Right cardiac atrium (tissue), 5 donors: ENCODE measurements around the gene MKRN3. TPM values are rescaled to one million over a fixed set of nuclear protein-coding genes. Genes with fewer than 3 reads are reported as not detected.

Experiments
- ATAC-seq, 2 donors: fragments of 200-7000 bp; cut with Tn5 transposase; one replicate each; pipeline versions ENCODE4 v1.8.0 to v1.9.1; 2020; ENCODE audit warnings: moderate library complexity in 2 of 2, mild to moderate bottlenecking in 1 of 2
- DNase-seq, 3 donors: peaks; one replicate each; pipeline ENCODE4 v3.0.0-alpha.2; 2020
- H3K27ac ChIP-seq: one replicate; pipeline ENCODE4 v1.5.1; 2013; ENCODE audit warnings: mild to moderate bottlenecking, low read length, control low read depth, moderate library complexity
- H3K27me3 ChIP-seq: one replicate; pipeline ENCODE4 v1.6.1; 2013; ENCODE audit not compliant: control insufficient read depth, insufficient read depth
- H3K4me1 ChIP-seq: one replicate; pipeline ENCODE4 v1.6.1; 2013; ENCODE audit warnings: low read length; ENCODE audit not compliant: control insufficient read depth, insufficient read depth
- H3K4me3 ChIP-seq: one replicate; pipeline ENCODE4 v1.5.1; 2013; ENCODE audit warnings: low read length, control low read depth
- H3K9me3 ChIP-seq: one replicate; pipeline ENCODE4 v1.6.1; 2013; ENCODE audit warnings: low read length; ENCODE audit not compliant: control insufficient read depth
- WGBS: extraction: QIAGEN DNeasy Blood & Tissue Kit; methylation state at CpG from one replicate; pipeline ENCODE4 v1.1.7; 2013; 5-methylcytosine and 5-hydroxymethylcytosine counted together
- intact Hi-C, 4 donors: fragments of 100-400 bp; cut with DNase I; formaldehyde crosslinking; loops; one replicate each; pipeline versions ENCODE4 v1.11.0 to v1.14.0; 2022 to 2023
- long read RNA-seq, 4 donors: library from polyadenylated mRNA; unstranded; transcript quantifications; one replicate each; pipeline ENCODE4 v2.0.0, GENCODE V29; 2020 to 2021
- polyA plus RNA-seq: library from polyadenylated mRNA; stranded (reverse); fragments of 200-250 nt; gene quantifications from one replicate; pipeline ENCODE4 v1.2.3, GENCODE V29; 2013
- total RNA-seq, 4 donors: library from RNA; stranded (reverse); fragmentation: NEBNext Ultra II Directional; extraction: Animal tissue kit (Norgen Biotek cat#: 25700); gene quantifications; one replicate each; pipeline ENCODE4 v1.2.1, GENCODE V29; 2021
- donor health status: healthy with polysubstance abuse.
- donor health status: DM: no; HTN: yes; CAD: no.
- donor health status: DM: no; HTN: no; CAD: no.
- donor health status: DM: no; HTN: yes; CAD: no; lungs with severe emphysema.
- donor health status: DM: yes; HTN: yes; CAD: no.

Gene MKRN3
- 1 to 10 TPM in 2 of 4 donors, under 1 TPM in 1, not detected in 1; 0.51 to 1.5 (median 1.1) TPM for total RNA-seq
- 0.23 TPM for polyA plus RNA-seq
- long read RNA-seq, donor 1 = 0 reads
- long read RNA-seq, donor 2, partial matches to known transcripts = 1 of 1 reads
- long read RNA-seq, donor 2, other reads (novel, unspliced or antisense) = 0 of 1 reads
- long read RNA-seq, donor 3 = 0 reads
- long read RNA-seq, donor 4, partial matches to known transcripts = 0 of 1 reads
- long read RNA-seq, donor 4, other reads (novel, unspliced or antisense) = 0 of 1 reads

DNA sequence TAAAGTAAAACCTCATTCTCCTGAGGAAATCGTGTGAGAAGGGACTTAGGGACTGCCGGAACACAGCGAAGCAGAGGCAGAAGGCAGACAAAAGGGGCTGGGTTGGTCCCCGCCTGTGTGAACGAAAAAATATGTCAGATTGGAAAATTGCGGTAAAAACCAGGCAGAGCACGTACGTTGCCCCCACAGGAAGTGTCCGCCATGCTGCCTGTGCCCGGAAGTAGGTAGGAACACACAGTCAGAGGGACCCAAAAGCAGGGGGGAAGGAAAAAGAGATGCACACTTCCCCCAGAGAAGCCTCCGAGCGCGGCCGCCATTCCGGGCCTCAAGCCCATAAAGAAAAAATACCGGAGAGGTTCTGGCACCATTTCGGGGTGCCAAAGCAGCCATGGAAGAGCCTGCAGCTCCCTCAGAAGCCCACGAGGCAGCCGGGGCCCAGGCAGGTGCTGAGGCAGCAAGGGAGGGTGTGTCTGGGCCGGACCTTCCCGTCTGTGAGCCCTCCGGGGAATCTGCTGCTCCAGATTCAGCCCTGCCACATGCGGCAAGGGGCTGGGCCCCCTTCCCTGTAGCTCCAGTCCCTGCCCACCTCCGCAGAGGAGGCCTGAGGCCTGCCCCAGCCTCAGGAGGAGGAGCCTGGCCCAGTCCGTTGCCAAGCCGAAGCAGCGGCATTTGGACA lies at the start of gene MKRN3:
MKRN3 (plus strand) TSS at position 280 of the 676 bp plus-strand sequence; CDS start at position 389, 109 bp downstream.
- Histone ChIP-seq H3K4me1 (no peaks in the 10 kb centered on the region), H3K27ac (no peak within 1 kb of the TSS), H3K9me3 (no peaks in the 10 kb centered on the region), H3K4me3 (no peak within 1 kb of the TSS), H3K27me3 (peaks cover 2% of the 10 kb centered on the region)
- WGBS = 80% methylated on average over 27 of the region's 27 CpGs
- DNase-seq (peak in 2 of 3 donors; percentile 44 to 58), ATAC-seq (peak in 1 of 2 donors; percentile 60)
- intact Hi-C loops = no loop called here

DNA sequence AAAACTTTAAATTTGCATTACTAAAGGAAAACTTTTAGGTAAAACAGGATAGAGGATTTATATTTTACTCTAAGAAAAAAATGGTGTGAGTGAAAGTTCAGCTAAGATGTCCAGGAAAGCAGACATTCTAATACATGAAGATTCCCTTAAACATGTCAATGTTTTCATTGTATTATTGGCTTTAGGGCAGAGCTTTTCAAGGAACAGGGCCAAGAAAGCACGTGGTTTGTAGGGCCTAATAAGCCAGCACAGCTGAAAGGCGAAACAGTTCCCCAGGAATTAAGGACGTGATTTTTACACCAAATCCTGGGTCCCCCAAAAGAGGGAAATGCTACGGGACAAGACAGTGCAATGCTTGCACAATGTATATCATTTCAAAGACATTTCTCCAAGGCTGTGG lies 48.6 kb upstream of the MKRN3 start:
- no peak for ATAC-seq
- no peak for DNase-seq
- Histone ChIP-seq H3K9me3 (no peaks in the 10 kb centered on the region), H3K27ac (no peak overlapping the region), H3K27me3 (no peaks in the 10 kb centered on the region), H3K4me3 (no peak overlapping the region), H3K4me1 (no peaks in the 10 kb centered on the region)
- intact Hi-C loops = no loop called here
- 59% methylated on average over 4 of the region's 4 CpGs for WGBS

GRCh38 chr15:23518104-23518503 lies 47.4 kb upstream of the MKRN3 start:
- no peaks in the 10 kb centered on the region for H3K4me1 ChIP-seq
- no peak overlapping the region for H3K27ac ChIP-seq
- WGBS = 80% methylated on average over 5 of the region's 5 CpGs
- intact Hi-C loops = no loop called here
- DNase-seq = no peak
- ATAC-seq = no peak
- no peaks in the 10 kb centered on the region for H3K27me3 ChIP-seq
- H3K4me3 ChIP-seq = no peak overlapping the region
- no peaks in the 10 kb centered on the region for H3K9me3 ChIP-seq

- no peaks in the 10 kb centered on the region for H3K9me3 ChIP-seq
- intact Hi-C loops = no loop called here
- H3K4me1 ChIP-seq = no peaks in the 10 kb centered on the region
- 57% methylated on average over 3 of the region's 3 CpGs for WGBS
- no peak overlapping the region for H3K4me3 ChIP-seq
- DNase-seq (no peak), ATAC-seq (no peak)
- no peaks in the 10 kb centered on the region for H3K27me3 ChIP-seq
- no peak overlapping the region for H3K27ac ChIP-seq
Observed at GRCh38 chr15:23524816-23525215, 40.7 kb upstream of the MKRN3 start.

DNA sequence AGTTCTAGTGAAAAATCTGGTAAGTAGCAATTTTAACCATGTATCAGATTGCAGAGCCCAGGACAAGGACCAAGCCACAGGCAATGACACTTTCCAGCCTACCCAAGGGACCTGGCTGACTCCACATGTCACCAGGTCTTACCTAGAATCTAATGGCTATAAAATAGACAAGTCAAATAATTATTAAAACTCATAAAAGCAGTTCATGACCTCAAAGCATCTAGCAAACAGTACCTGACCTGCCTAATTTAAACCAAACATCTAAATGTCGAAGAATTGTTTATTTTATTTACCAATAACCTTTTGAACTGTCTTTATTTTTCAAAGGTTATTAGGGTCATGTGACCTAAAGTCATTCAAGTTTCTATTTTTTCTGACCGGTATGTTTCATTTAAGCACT lies 35.6 kb upstream of the MKRN3 start:
- DNase-seq (no peak), ATAC-seq (no peak)
- intact Hi-C loops = no loop called here
- H3K9me3 ChIP-seq = no peaks in the 10 kb centered on the region
- no peaks in the 10 kb centered on the region for H3K4me1 ChIP-seq
- WGBS = 78% methylated on average over 2 of the region's 2 CpGs
- H3K27ac ChIP-seq = no peak overlapping the region
- no peak overlapping the region for H3K4me3 ChIP-seq
- H3K27me3 ChIP-seq = no peaks in the 10 kb centered on the region

GRCh38 chr15:23532024-23532423 lies 33.5 kb upstream of the MKRN3 start:
- intact Hi-C loops = no loop called here
- H3K27ac ChIP-seq = no peak overlapping the region
- H3K4me1 ChIP-seq = no peaks in the 10 kb centered on the region
- H3K9me3 ChIP-seq = peaks cover 2% of the 10 kb centered on the region
- peak; percentile 59 to 87 for ATAC-seq
- no peak overlapping the region for H3K4me3 ChIP-seq
- DNase-seq = no peak
- H3K27me3 ChIP-seq = no peaks in the 10 kb centered on the region
- 56% methylated on average over 4 of the region's 4 CpGs for WGBS

- Histone ChIP-seq H3K9me3 (peaks cover 2% of the 10 kb centered on the region), H3K4me1 (no peaks in the 10 kb centered on the region), H3K4me3 (no peak overlapping the region), H3K27me3 (no peaks in the 10 kb centered on the region), H3K27ac (no peak overlapping the region)
- ATAC-seq (no peak), DNase-seq (no peak)
- 62% methylated on average over 3 of the region's 3 CpGs for WGBS
- intact Hi-C loops = no loop called here
Observed at GRCh38 chr15:23536659-23537058, 28.8 kb upstream of the MKRN3 start.

DNA sequence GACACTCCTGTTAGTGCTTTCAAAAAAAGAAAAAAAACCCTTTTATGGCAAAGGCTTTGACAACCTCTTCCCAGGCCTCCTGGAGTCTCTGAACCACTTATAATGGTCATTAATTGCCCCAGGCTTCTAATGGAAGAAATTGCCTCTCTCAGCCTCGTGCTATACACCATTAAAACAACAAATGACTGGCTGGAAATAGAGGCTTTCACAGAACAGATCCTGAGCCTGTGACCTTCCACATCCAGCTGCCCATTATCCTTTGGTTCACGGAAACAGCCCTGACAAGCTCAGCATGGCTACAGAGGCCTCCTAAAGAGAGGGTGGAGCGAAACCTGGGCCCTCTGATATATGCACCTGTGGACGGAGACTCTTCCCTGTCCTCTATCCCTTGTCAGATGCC lies 26.8 kb upstream of the MKRN3 start:
- ATAC-seq (no peak), DNase-seq (no peak)
- WGBS = 58% methylated on average over 4 of the region's 4 CpGs
- intact Hi-C loops = no loop called here
- H3K4me1 ChIP-seq = no peaks in the 10 kb centered on the region
- peaks cover 2% of the 10 kb centered on the region for H3K9me3 ChIP-seq
- H3K4me3 ChIP-seq = no peak overlapping the region
- H3K27me3 ChIP-seq = no peaks in the 10 kb centered on the region
- no peak overlapping the region for H3K27ac ChIP-seq

GRCh38 chr15:23539892-23540291 lies 25.6 kb upstream of the MKRN3 start:
- 60% methylated on average over 4 of the region's 4 CpGs for WGBS
- Histone ChIP-seq H3K4me3 (no peak overlapping the region), H3K27me3 (no peaks in the 10 kb centered on the region), H3K9me3 (peaks cover 2% of the 10 kb centered on the region), H3K27ac (no peak overlapping the region), H3K4me1 (no peaks in the 10 kb centered on the region)
- intact Hi-C loops = no loop called here
- DNase-seq (no peak), ATAC-seq (no peak)

- Histone ChIP-seq H3K27ac (no peak overlapping the region), H3K9me3 (no peaks in the 10 kb centered on the region), H3K4me1 (no peaks in the 10 kb centered on the region), H3K4me3 (no peak overlapping the region), H3K27me3 (no peaks in the 10 kb centered on the region)
- ATAC-seq = no peak
- no peak for DNase-seq
- intact Hi-C loops = no loop called here
Observed at GRCh38 chr15:23546158-23546557, 19.3 kb upstream of the MKRN3 start.

DNA sequence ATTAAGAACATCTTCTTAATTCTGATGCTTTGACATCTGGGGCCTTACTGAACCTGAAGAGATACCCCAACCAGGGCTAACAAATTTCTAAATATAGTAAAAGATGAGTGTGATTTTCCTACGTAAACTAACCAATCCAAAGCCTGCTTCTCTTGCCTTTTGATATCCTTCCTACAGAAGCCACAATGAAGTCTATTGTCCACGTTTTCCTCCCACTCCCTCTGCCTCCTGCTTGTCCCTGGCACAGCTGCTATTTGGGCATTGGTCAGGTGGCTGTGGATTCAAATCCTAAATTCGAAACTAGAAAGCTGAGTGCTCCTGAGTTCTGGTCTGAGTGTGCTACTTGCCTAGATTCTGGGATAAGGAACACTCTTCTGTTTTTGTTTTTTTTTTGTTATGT lies 17.4 kb upstream of the MKRN3 start:
- Histone ChIP-seq H3K9me3 (no peaks in the 10 kb centered on the region), H3K27ac (no peak overlapping the region), H3K4me3 (no peak overlapping the region), H3K4me1 (no peaks in the 10 kb centered on the region), H3K27me3 (no peaks in the 10 kb centered on the region)
- ATAC-seq (no peak), DNase-seq (no peak)
- WGBS = 41% methylated on average over 3 of the region's 3 CpGs
- intact Hi-C loops = no loop called here
